ENCODE measurements around the gene MAN1C1. TPM values are rescaled to one million over a fixed set of nuclear protein-coding genes. Genes with fewer than 3 reads are reported as not detected.

Gene MAN1C1
- total RNA-seq, 6 experiments from 2014 or later, result 10.7 to 38.8 (median 21.0) TPM

GRCh38 chr1:25792115-25792514 is 175.5 kb downstream of the MAN1C1 start:
- intact Hi-C loops (cut with DNase I), result loop anchor here (10.0 kb wide), 1 partner anchor 177 kb away; the partner anchor contains the start of gene MAN1C1 (in 2 of the 2)
- WGBS (ENCODE audit: insufficient coverage, low coverage, low lambda C conversion rate, missing lambda C conversion rate), result 61% methylated on average over 4 of the region's 4 CpGs
- ATAC-seq (no peak), DNase-seq (no peak)
- peaks cover 0 to 2% (median 0%) of the 10 kb centered on the region in 4 donors for H3K36me3 ChIP-seq
- H3K4me1 ChIP-seq, result peaks cover 0 to 6% (median 0%) of the 10 kb centered on the region in 4 donors
- H3K9me3 ChIP-seq, result no peaks in the 10 kb centered on the region
- no peak overlapping the region for H3K4me3 ChIP-seq
- no peak overlapping the region for H3K27ac ChIP-seq
- no peaks in the 10 kb centered on the region for H3K27me3 ChIP-seq
- TF ChIP-seq CTCF (IDR thresholded peaks at IDR 0.05), result no peak
- no peak for TF ChIP-seq POLR2A (IDR thresholded peaks at IDR 0.05)

- no peak for DNase-seq
- TF ChIP-seq CTCF (IDR thresholded peaks at IDR 0.05) (no peak), POLR2A (IDR thresholded peaks at IDR 0.05) (no peak)
- Histone ChIP-seq H3K9me3 (no peaks in the 10 kb centered on the region), H3K27me3 (no peaks in the 10 kb centered on the region), H3K4me3 (no peak overlapping the region), H3K27ac (no peak overlapping the region), H3K4me1 (peaks cover 0 to 6% (median 0%) of the 10 kb centered on the region in 4 donors), H3K36me3 (no peaks in the 10 kb centered on the region)
- intact Hi-C loops (cut with DNase I), result loop anchor here (10.0 kb wide), 1 partner anchor 179 kb away; the partner anchor contains the start of gene MAN1C1 (in 2 of the 2)
- 55% methylated on average over 7 of the region's 7 CpGs for WGBS (ENCODE audit: insufficient coverage, low coverage, low lambda C conversion rate, missing lambda C conversion rate)
- ATAC-seq, result no peak
Observed at GRCh38 chr1:25793585-25794170, 177.1 kb downstream of the MAN1C1 start.

- ATAC-seq (no peak), DNase-seq (no peak)
- Histone ChIP-seq H3K27ac (no peak overlapping the region), H3K36me3 (no peaks in the 10 kb centered on the region), H3K9me3 (no peaks in the 10 kb centered on the region), H3K4me1 (peaks cover 0 to 6% (median 0%) of the 10 kb centered on the region in 4 donors), H3K4me3 (no peak overlapping the region), H3K27me3 (no peaks in the 10 kb centered on the region)
- intact Hi-C loops (cut with DNase I), result loop anchor here (10.0 kb wide), 1 partner anchor 180 kb away; the partner anchor contains the start of gene MAN1C1 (in 2 of the 2)
- 70% methylated on average over 8 of the region's 8 CpGs for WGBS (ENCODE audit: insufficient coverage, low coverage, low lambda C conversion rate, missing lambda C conversion rate)
- TF ChIP-seq CTCF (IDR thresholded peaks at IDR 0.05) (no peak), POLR2A (IDR thresholded peaks at IDR 0.05) (no peak)
Observed at GRCh38 chr1:25794325-25794724, 177.7 kb downstream of the MAN1C1 start.

GRCh38 chr1:25795211-25795610 is 178.6 kb downstream of the MAN1C1 start:
- intact Hi-C loops (cut with DNase I), result loop anchor here (10.0 kb wide), 1 partner anchor 180 kb away; the partner anchor contains the start of gene MAN1C1 (in 2 of the 2)
- 75% methylated on average over 2 of the region's 2 CpGs for WGBS (ENCODE audit: insufficient coverage, low coverage, low lambda C conversion rate, missing lambda C conversion rate)

More at GRCh38 chr1:25795211-25795610, 178.6 kb downstream of the MAN1C1 start:
- H3K27ac ChIP-seq, result no peak overlapping the region
- H3K4me3 ChIP-seq, result no peak overlapping the region
- ATAC-seq (no peak), DNase-seq (no peak)
- H3K9me3 ChIP-seq, result no peaks in the 10 kb centered on the region
- H3K36me3 ChIP-seq, result no peaks in the 10 kb centered on the region
- TF ChIP-seq POLR2A (IDR thresholded peaks at IDR 0.05), result no peak
- no peak for TF ChIP-seq CTCF (IDR thresholded peaks at IDR 0.05)
- H3K4me1 ChIP-seq, result peaks cover 0 to 6% (median 0%) of the 10 kb centered on the region in 4 donors
- no peaks in the 10 kb centered on the region for H3K27me3 ChIP-seq
